ENCODE data around the gene TMEM240.
"Not testable (repeated sequence)": the region's sequence is repeated elsewhere in the genome, so short reads cannot be mapped to it uniquely, and the experiment has no call there.

Gene TMEM240

GRCh38 chr1:1567152-1567875, 26.9 kb upstream of the TMEM240 start:
- FAIRE-seq (no peak), DNase-seq (ENCODE audit: insufficient read length) (no peak)
- no peak for TF ChIP-seq TAF1 (IDR thresholded peaks at IDR 0.05; ENCODE audit: borderline replicate concordance, low read depth, low read length)

GRCh38 chr1:1565340-1565739, 24.9 kb upstream of the TMEM240 start:
- DNase-seq (ENCODE audit: insufficient read length) (no peak), FAIRE-seq (no peak)
- TF ChIP-seq TAF1 (IDR thresholded peaks at IDR 0.05; ENCODE audit: borderline replicate concordance, low read depth, low read length), result no peak
- no peak for TF ChIP-seq POLR2AphosphoS5 (IDR thresholded peaks at IDR 0.05; ENCODE audit: low read depth, low read length)
- TF ChIP-seq POLR2A (IDR thresholded peaks at IDR 0.05; ENCODE audit: low read depth, low read length), result no peak

GRCh38 chr1:1564268-1564667, 23.8 kb upstream of the TMEM240 start:
- FAIRE-seq (no peak), DNase-seq (ENCODE audit: insufficient read length) (no peak)
- TF ChIP-seq TAF1 (IDR thresholded peaks at IDR 0.05; ENCODE audit: borderline replicate concordance, low read depth, low read length), result no peak
- peak; percentile 53; the same call in 1 of the 2 replicates for TF ChIP-seq POLR2AphosphoS5 (IDR thresholded peaks at IDR 0.05; ENCODE audit: low read depth, low read length)
- peak; percentile 39 for TF ChIP-seq POLR2A (IDR thresholded peaks at IDR 0.05; ENCODE audit: low read depth, low read length)

- DNase-seq (ENCODE audit: insufficient read length) (no peak), FAIRE-seq (no peak)
- TF ChIP-seq TAF1 (IDR thresholded peaks at IDR 0.05; ENCODE audit: borderline replicate concordance, low read depth, low read length), result no peak
- no peak for TF ChIP-seq POLR2A (IDR thresholded peaks at IDR 0.05; ENCODE audit: low read depth, low read length)
- TF ChIP-seq POLR2AphosphoS5 (IDR thresholded peaks at IDR 0.05; ENCODE audit: low read depth, low read length), result no peak
Observed at GRCh38 chr1:1563688-1564087, 23.3 kb upstream of the TMEM240 start.

GRCh38 chr1:1562556-1563195, 22.3 kb upstream of the TMEM240 start:
- TF ChIP-seq POLR2A (IDR thresholded peaks at IDR 0.05; ENCODE audit: low read depth, low read length) (peak; percentile 16; the same call in 1 of the 2 replicates), TAF1 (IDR thresholded peaks at IDR 0.05; ENCODE audit: borderline replicate concordance, low read depth, low read length) (no peak), POLR2AphosphoS5 (IDR thresholded peaks at IDR 0.05; ENCODE audit: low read depth, low read length) (peak; percentile 53)
- FAIRE-seq (no peak), DNase-seq (ENCODE audit: insufficient read length) (no peak)

- FAIRE-seq (no peak), DNase-seq (ENCODE audit: insufficient read length) (no peak)
- peak; percentile 11; the same call in 1 of the 2 replicates for TF ChIP-seq POLR2AphosphoS5 (IDR thresholded peaks at IDR 0.05; ENCODE audit: low read depth, low read length)
- no peak for TF ChIP-seq TAF1 (IDR thresholded peaks at IDR 0.05; ENCODE audit: borderline replicate concordance, low read depth, low read length)
Observed at GRCh38 chr1:1561801-1562470, 21.5 kb upstream of the TMEM240 start.

GRCh38 chr1:1560178-1560577, 19.8 kb upstream of the TMEM240 start:
- FAIRE-seq (no peak), DNase-seq (ENCODE audit: insufficient read length) (no peak)
- TF ChIP-seq POLR2AphosphoS5 (IDR thresholded peaks at IDR 0.05; ENCODE audit: low read depth, low read length) (peak; percentile 32; the same call in 1 of the 2 replicates), TAF1 (IDR thresholded peaks at IDR 0.05; ENCODE audit: borderline replicate concordance, low read depth, low read length) (no peak), POLR2A (IDR thresholded peaks at IDR 0.05; ENCODE audit: low read depth, low read length) (no peak)

GRCh38 chr1:1559066-1559465, 18.6 kb upstream of the TMEM240 start:
- DNase-seq (ENCODE audit: insufficient read length), result no peak
- TF ChIP-seq POLR2A (IDR thresholded peaks at IDR 0.05; ENCODE audit: low read depth, low read length), result no peak
- no peak for TF ChIP-seq TAF1 (IDR thresholded peaks at IDR 0.05; ENCODE audit: borderline replicate concordance, low read depth, low read length)
- TF ChIP-seq POLR2AphosphoS5 (IDR thresholded peaks at IDR 0.05; ENCODE audit: low read depth, low read length), result no peak
- no peak for FAIRE-seq

GRCh38 chr1:1558591-1558990, 18.2 kb upstream of the TMEM240 start:
- DNase-seq (ENCODE audit: insufficient read length), result no peak
- TF ChIP-seq TAF1 (IDR thresholded peaks at IDR 0.05; ENCODE audit: borderline replicate concordance, low read depth, low read length) (no peak), POLR2AphosphoS5 (IDR thresholded peaks at IDR 0.05; ENCODE audit: low read depth, low read length) (no peak), POLR2A (IDR thresholded peaks at IDR 0.05; ENCODE audit: low read depth, low read length) (no peak)
- FAIRE-seq, result no peak

- not testable (repeated sequence) for FAIRE-seq; DNase-seq (ENCODE audit: insufficient read length)
Observed at GRCh38 chr1:1557688-1558087, 17.3 kb upstream of the TMEM240 start.

- DNase-seq (ENCODE audit: insufficient read length); FAIRE-seq: not testable (repeated sequence)
Observed at GRCh38 chr1:1556961-1557360, 16.5 kb upstream of the TMEM240 start.

- TF ChIP-seq POLR2A (IDR thresholded peaks at IDR 0.05; ENCODE audit: low read depth, low read length), result no peak
- no peak for TF ChIP-seq TAF1 (IDR thresholded peaks at IDR 0.05; ENCODE audit: borderline replicate concordance, low read depth, low read length)
- no peak for TF ChIP-seq POLR2AphosphoS5 (IDR thresholded peaks at IDR 0.05; ENCODE audit: low read depth, low read length)
- no peak for DNase-seq (ENCODE audit: insufficient read length)
- no peak for FAIRE-seq
Observed at GRCh38 chr1:1556505-1556904, 16.1 kb upstream of the TMEM240 start.

All from GM12892 (cell line).